Measurements from ENCODE around the gene RPTOR. TPM values are rescaled to one million over a fixed set of nuclear protein-coding genes. Genes with fewer than 3 reads are reported as not detected.

The RPTOR gene
- total RNA-seq, 1 experiment from 2014 or later: 19.8 TPM

DNA sequence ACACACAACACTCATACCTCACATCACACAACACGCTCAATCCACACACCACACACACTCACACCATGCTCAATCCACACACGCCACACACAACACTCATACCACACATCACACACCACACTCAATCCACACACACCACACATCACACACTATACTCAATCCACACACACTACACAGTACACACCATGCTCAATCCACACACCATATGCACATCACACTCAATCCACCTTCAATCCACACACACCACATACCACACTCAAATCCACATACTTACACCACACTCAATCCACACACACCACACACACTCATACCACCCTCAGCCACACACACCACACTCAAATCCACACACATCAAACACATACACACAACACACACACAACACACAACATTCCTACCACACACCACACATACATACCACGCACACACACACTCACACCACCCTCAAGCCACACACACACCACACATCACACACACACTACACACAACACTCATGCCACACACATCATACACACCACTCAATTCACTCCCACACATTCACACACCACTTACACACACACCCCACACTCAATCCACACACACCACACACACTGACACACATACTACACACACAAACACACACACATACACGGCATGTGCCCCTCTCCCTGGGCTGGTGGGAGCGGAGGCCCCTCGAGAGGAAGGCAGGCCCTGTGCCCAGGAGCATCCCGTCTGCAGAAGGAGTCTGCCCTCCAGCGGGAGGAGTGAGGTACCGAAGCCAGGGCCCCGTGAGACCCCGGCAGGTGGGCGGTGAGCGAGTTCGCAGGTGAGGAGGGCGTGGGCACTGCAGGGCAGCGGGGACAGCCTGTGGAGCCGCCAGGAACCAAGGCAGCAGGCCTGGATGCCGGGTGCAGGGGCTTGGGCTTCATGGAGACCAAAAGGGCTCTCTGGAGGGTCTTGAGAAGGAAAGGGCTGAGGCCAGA lies 33.1 kb upstream of the RPTOR start:
- in situ Hi-C loops (cut with HindIII; ENCODE audit: low pct_unique_long_range_greater_than_20kb, low sequenced_read_pairs): no loop called here

GRCh38 chr17:80512233-80512632 lies 32.4 kb upstream of the RPTOR start:
- no peak for DNase-seq (ENCODE audit: low read depth)
- in situ Hi-C loops (cut with HindIII; ENCODE audit: low pct_unique_long_range_greater_than_20kb, low sequenced_read_pairs): no loop called here

More for the DNA sequence above, 33.1 kb upstream of the RPTOR start:
- DNase-seq (ENCODE audit: low read depth): no peak

GRCh38 chr17:80513201-80513600 lies 31.4 kb upstream of the RPTOR start:
- in situ Hi-C loops (cut with HindIII; ENCODE audit: low pct_unique_long_range_greater_than_20kb, low sequenced_read_pairs): no loop called here

GRCh38 chr17:80513892-80514291 lies 30.7 kb upstream of the RPTOR start:
- DNase-seq (ENCODE audit: low read depth): no peak
- in situ Hi-C loops (cut with HindIII; ENCODE audit: low pct_unique_long_range_greater_than_20kb, low sequenced_read_pairs): no loop called here

More at GRCh38 chr17:80513201-80513600, 31.4 kb upstream of the RPTOR start:
- DNase-seq (ENCODE audit: low read depth): no peak

- in situ Hi-C loops (cut with HindIII; ENCODE audit: low pct_unique_long_range_greater_than_20kb, low sequenced_read_pairs): no loop called here
- no peak for DNase-seq (ENCODE audit: low read depth)
These were observed 28.3 kb upstream of the RPTOR start for GRCh38 chr17:80516171-80516932.

GRCh38 chr17:80517641-80518040 lies 27.0 kb upstream of the RPTOR start:
- DNase-seq (ENCODE audit: low read depth): no peak
- in situ Hi-C loops (cut with HindIII; ENCODE audit: low pct_unique_long_range_greater_than_20kb, low sequenced_read_pairs): no loop called here

DNA sequence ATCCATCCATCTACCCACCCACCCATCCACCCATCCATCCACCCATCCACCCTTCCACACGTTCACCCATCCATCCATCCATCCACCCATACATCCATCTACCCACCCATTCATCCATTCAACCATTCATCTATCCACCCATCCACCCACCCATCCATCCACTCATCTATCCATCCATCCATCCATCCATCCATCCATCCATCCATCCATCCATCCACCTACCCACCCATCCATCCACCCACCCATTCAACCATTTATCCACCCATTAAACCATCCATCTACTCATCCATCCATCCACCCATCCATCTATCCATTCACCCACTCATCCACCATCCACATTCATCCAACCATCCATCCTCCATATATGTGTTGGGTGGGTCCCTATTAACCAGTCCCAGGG lies 26.2 kb upstream of the RPTOR start:
- no peak for DNase-seq (ENCODE audit: low read depth)
- in situ Hi-C loops (cut with HindIII; ENCODE audit: low pct_unique_long_range_greater_than_20kb, low sequenced_read_pairs): no loop called here

GRCh38 chr17:80519091-80519781 lies 25.4 kb upstream of the RPTOR start:
- in situ Hi-C loops (cut with HindIII; ENCODE audit: low pct_unique_long_range_greater_than_20kb, low sequenced_read_pairs): no loop called here
- no peak for DNase-seq (ENCODE audit: low read depth)

DNA sequence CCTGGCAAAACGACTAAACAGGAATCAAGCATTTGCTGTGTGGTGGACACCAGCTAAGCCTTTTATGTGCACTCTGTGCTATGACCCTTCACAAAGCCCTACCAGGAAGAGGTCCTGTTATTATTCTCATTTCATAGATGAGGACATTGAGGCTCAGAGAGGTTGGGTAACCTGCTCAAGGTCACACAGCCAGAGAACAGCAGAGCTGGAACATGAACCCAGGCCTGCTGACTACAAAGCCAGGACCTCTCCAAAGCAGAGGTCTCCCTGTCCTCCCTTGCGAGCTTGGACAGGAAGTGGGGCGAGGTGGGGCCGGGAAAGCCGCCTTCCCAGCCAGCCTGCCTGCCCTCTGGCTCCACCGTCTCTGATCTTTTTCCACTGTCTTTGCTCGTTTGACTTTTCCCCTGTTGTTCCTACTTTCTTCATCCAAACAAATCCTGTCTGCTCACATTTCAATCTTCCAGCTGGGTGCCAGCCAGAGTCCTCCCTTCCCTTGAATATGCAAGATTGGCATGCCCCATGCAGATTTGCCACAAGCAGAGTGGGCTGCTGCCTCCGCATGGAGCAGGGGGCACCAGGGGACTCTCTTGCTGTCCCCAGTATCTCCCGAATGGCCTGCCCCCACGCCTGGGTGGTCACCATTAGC lies 23.7 kb upstream of the RPTOR start:
- no peak for DNase-seq (ENCODE audit: low read depth)
- in situ Hi-C loops (cut with HindIII; ENCODE audit: low pct_unique_long_range_greater_than_20kb, low sequenced_read_pairs): no loop called here

DNA sequence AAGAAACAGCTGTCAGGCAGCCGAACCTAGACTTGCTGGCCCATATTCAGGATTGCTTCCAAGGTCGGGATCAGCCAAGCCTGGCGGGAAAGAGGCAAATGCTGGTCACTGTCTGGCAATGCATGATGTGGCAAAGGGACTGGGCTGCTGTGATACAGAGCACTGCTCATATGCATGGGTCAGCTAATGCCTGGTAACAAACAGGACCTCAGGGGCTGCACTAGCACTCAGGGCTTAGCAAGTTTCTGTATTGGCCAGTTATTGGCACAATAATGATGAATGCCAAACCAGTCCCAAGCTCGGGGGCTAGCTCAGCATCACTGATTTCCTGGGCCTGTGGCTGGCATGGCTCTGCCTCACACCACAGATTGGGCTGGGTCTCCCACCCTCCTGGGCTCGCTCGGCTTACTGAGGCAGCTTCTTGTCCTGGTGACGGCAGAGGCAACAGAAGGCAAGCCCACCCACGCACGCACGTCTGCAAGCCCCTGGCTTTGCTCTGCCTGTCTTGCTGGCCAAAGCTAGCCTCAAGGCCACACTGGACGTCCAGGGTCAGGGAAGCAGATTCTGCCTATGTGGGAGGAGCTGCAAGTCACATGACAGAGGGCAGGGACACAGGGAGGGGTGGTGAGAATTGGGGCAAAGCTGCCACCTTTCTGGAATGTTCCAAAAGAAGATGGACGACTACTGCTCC lies 21.4 kb upstream of the RPTOR start:
- in situ Hi-C loops (cut with HindIII; ENCODE audit: low pct_unique_long_range_greater_than_20kb, low sequenced_read_pairs): no loop called here
- no peak for DNase-seq (ENCODE audit: low read depth)

- DNase-seq (ENCODE audit: low read depth): no peak
- in situ Hi-C loops (cut with HindIII; ENCODE audit: low pct_unique_long_range_greater_than_20kb, low sequenced_read_pairs): no loop called here
These were observed 20.5 kb upstream of the RPTOR start for GRCh38 chr17:80523956-80524712.

- in situ Hi-C loops (cut with HindIII; ENCODE audit: low pct_unique_long_range_greater_than_20kb, low sequenced_read_pairs): no loop called here
These were observed 18.3 kb upstream of the RPTOR start for GRCh38 chr17:80526116-80526910.

DNA sequence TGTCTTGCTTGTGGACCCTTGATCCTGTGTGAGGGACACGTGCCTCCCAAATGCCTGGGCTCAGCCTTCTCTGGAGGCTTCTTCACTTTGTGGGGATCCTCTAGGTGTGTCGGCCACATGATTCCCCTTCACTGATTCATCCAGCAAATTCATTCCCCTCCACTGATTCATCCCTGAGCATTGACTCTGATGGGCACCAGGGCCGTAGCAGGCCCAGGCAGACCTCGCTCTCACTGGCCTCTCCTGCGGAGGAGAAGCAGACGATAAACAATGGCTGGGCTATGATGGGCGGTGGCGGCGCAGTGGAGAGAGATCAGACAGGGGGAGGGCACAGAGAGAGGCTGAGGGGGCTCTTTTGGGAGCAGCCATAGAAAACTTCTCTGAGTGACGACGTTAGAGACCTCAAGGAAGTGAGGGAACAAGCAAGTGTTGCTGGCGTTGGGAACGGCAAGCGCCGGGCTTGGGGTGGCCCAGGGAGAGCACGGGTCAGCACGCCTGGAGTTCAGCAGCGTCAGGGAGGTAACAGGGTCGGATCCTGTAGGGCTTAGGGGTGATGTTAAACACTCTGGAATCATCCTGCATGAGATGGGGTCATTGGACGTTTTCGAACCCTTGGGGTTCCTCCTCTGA lies 17.5 kb upstream of the RPTOR start:
- in situ Hi-C loops (cut with HindIII; ENCODE audit: low pct_unique_long_range_greater_than_20kb, low sequenced_read_pairs): no loop called here
- no peak for DNase-seq (ENCODE audit: low read depth)

More at GRCh38 chr17:80526116-80526910, 18.3 kb upstream of the RPTOR start:
- DNase-seq (ENCODE audit: low read depth): no peak

GRCh38 chr17:80528536-80528935 lies 16.1 kb upstream of the RPTOR start:
- DNase-seq (ENCODE audit: low read depth): no peak
- in situ Hi-C loops (cut with HindIII; ENCODE audit: low pct_unique_long_range_greater_than_20kb, low sequenced_read_pairs): no loop called here

GRCh38 chr17:80529104-80529903 lies 15.3 kb upstream of the RPTOR start:
- no peak for DNase-seq (ENCODE audit: low read depth)
- in situ Hi-C loops (cut with HindIII; ENCODE audit: low pct_unique_long_range_greater_than_20kb, low sequenced_read_pairs): no loop called here
